GM21737 (cell line): ENCODE results near the gene VPS25.
"Not testable (repeated sequence)": the region's sequence is repeated elsewhere in the genome, so short reads cannot be mapped to it uniquely, and the experiment has no call there.

Experiments used
- ATAC-seq: cut with Tn5 transposase; IDR thresholded peaks from one replicate; pipeline ENCODE4 v1.9.1; 2021; ENCODE audit warnings: mild to moderate bottlenecking, moderate library complexity; ENCODE audit not compliant: unreplicated experiment

The VPS25 gene

GRCh38 chr17:42773290-42774035 lies at the start of gene VPS25:
Gene VPS25, plus strand, starts transcription at chr17:42773449. Its CDS starts 27 bp downstream, at chr17:42773476.
- ATAC-seq: peak; percentile 71

- no peak for ATAC-seq
These were observed 49.6 kb upstream of the VPS25 start for GRCh38 chr17:42723636-42724035.

- no peak for ATAC-seq
These were observed 48.1 kb upstream of the VPS25 start for GRCh38 chr17:42725143-42725542.

GRCh38 chr17:42740699-42741098 lies 32.5 kb upstream of the VPS25 start:
- ATAC-seq: no peak

GRCh38 chr17:42742916-42743315 lies 30.3 kb upstream of the VPS25 start:
- ATAC-seq: not testable (repeated sequence)

- ATAC-seq: no peak
These were observed 29.5 kb upstream of the VPS25 start for GRCh38 chr17:42743595-42744282.

GRCh38 chr17:42744283-42744805 lies 28.9 kb upstream of the VPS25 start:
- ATAC-seq: peak; percentile 47

GRCh38 chr17:42744806-42745617 lies 28.2 kb upstream of the VPS25 start, which contains the start of gene EZH1:
Gene EZH1, minus strand, starts transcription at chr17:42745040. Its CDS starts 16,099 bp downstream, at chr17:42728941.
- peak; percentile 86 for ATAC-seq

- no peak for ATAC-seq
These were observed 24.9 kb upstream of the VPS25 start for GRCh38 chr17:42748202-42748907.

- no peak for ATAC-seq
These were observed 24.1 kb upstream of the VPS25 start for GRCh38 chr17:42748908-42749798.

GRCh38 chr17:42750739-42751344 lies 22.4 kb upstream of the VPS25 start:
- ATAC-seq: no peak

- ATAC-seq: no peak
These were observed 21.6 kb upstream of the VPS25 start for GRCh38 chr17:42751628-42752027.

- no peak for ATAC-seq
These were observed 18.5 kb upstream of the VPS25 start for GRCh38 chr17:42754782-42755181.

GRCh38 chr17:42759982-42760651 lies 13.1 kb upstream of the VPS25 start:
- no peak for ATAC-seq

GRCh38 chr17:42760652-42761581 lies 12.3 kb upstream of the VPS25 start, which contains the start of gene RAMP2:
Gene RAMP2, plus strand, starts transcription at chr17:42761227. Its CDS starts 35 bp downstream, at chr17:42761262.
- no peak for ATAC-seq

GRCh38 chr17:42761638-42762037 lies 11.6 kb upstream of the VPS25 start:
- no peak for ATAC-seq

GRCh38 chr17:42766124-42766523 lies 7.1 kb upstream of the VPS25 start:
- no peak for ATAC-seq
